Measurements from ENCODE around the gene VENTX. TPM values are rescaled to one million over a fixed set of nuclear protein-coding genes. Genes with fewer than 3 reads are reported as not detected.

The VENTX gene
- total RNA-seq, 1 experiment from 2014 or later, result not detected

DNA sequence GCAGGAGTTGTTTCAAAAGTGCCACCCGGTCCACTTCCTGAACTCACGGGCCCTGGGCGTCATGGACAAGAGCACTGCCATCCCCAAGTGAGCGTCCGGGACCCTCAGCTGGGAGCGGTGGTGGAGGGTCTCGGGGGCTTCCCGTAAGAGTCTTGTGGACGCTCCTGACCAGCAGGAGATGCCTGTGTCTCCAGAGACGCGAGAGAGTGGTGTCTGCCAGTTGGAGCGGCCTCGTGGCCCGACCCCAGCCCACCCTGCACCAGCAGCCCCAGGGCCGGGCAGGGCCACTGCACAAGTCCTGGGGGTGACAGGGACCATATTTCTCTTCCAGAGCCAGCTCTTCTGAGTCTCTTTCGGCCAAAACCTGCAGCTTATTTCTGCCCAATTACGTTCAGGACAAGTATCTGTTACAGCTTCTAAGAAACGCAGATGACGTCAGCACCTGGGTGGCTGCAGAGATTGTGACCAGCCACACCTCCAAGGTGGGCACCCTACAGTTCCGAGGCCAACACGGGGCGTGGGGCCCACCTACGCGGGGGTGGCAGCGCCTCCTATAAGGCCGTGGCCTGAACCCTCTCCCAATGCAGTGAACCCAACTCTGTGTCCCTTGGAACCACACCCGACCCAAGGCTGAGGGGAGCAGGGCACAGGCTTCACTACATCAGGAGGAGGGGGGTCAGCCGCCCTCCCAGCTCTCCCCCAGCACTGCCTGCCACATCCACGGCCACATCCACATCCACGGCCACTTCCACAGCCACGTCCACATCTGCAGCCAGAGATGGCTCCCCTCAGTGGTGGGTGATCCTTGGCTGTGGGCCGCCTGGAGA is 23.8 kb upstream of the VENTX start (continued):
- no peak for TF ChIP-seq ELF1 (IDR thresholded peaks at IDR 0.05; ENCODE audit: borderline replicate concordance, low read depth)
- no peak for TF ChIP-seq CBX3 (IDR thresholded peaks at IDR 0.05; ENCODE audit: low read depth)
- TF ChIP-seq JUND (IDR thresholded peaks at IDR 0.05), result no peak
- TF ChIP-seq, protein P1, sequence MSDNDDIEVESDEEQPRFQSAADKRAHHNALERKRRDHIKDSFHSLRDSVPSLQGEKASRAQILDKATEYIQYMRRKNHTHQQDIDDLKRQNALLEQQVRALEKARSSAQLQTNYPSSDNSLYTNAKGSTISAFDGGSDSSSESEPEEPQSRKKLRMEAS (IDR thresholded peaks at IDR 0.05), result no peak
- TF ChIP-seq CEBPB (IDR thresholded peaks at IDR 0.05; ENCODE audit: low read depth), result no peak

DNA sequence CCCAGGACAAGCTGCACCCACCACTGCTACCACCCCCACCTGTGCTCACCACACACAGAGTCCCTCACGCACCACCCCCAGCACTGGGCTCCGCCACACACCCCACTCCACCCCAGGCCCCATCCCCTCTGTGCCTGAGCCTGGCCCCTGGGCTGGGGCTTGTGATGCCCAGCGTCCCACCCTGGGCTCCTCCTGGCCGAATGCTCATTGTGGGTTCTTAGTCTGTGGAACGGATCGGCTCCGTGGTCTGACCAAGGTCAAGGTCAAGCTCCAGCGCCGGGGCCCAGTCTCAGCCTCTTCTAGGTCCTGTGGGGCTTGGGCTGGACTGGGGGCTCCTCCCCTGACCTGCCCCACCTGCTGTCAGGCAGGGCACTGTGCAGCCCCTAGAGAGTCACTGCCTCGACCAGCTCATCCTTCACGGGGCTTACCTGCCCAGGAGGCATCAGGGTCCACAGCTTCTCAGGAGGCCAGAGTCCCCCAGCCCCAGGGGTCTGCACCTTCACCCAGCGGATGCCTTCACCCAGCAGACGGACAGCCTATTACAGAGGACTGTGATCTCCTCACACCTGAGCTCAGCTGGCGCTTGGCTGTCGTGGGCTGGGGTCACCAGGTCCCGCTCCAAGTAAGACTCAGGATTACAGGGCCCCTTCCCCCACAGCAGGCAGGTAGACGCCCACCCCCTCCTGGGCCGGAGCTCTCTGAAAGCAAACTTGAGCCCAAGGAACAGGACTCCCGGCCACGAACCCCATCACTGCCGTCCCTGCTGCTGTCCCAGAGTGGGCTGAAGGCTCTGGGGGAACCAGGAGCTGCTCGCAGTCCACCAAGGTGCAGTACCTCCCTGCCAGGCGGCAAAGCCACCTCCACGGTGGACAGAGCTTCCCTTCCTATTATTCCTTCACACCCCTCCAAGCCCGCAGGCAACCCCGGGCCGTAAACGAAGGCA is 22.9 kb upstream of the VENTX start:
- H3K4me2 ChIP-seq (ENCODE audit: low read length), result no peak overlapping the region
- DNase-seq (ENCODE audit: low read depth, low spot score) (no peak), ATAC-seq (no peak)
- H3K36me3 ChIP-seq (ENCODE audit: control insufficient read depth in 1 of 2, insufficient read depth in 2 of 2, low read length in 2 of 2), result no peaks in the 10 kb centered on the region
- ChIA-PET POLR2A (no interaction called here), CTCF (no interaction called here), RAD21 (ENCODE audit: low non-redundant PET in 1 of 2, low total read pairs in 2 of 2, uncharacterized antibody in 2 of 2, unreplicated experiment in 2 of 2) (no interaction called here)
- H3K9ac ChIP-seq (ENCODE audit: low read length), result no peak overlapping the region
- no peaks in the 10 kb centered on the region for H3K27me3 ChIP-seq (ENCODE audit: insufficient read depth, low read length)
- H3K9me2 ChIP-seq (ENCODE audit: insufficient read depth), result no peaks in the 10 kb centered on the region
- H3K4me1 ChIP-seq (ENCODE audit: control insufficient read depth in 1 of 2, insufficient read depth in 2 of 2, low read length in 2 of 2), result no peaks in the 10 kb centered on the region
- H3K9me3 ChIP-seq (ENCODE audit: control insufficient read depth in 1 of 2, insufficient read depth in 1 of 2, low read depth in 1 of 2, low read length in 2 of 2), result no peaks in the 10 kb centered on the region
- no peak for TF ChIP-seq YY1 (IDR thresholded peaks at IDR 0.05; ENCODE audit: extremely low read depth, insufficient replicate concordance, low read depth, low read length)
- TF ChIP-seq ZFX (IDR thresholded peaks at IDR 0.05), result no peak
- TF ChIP-seq, protein P2, sequence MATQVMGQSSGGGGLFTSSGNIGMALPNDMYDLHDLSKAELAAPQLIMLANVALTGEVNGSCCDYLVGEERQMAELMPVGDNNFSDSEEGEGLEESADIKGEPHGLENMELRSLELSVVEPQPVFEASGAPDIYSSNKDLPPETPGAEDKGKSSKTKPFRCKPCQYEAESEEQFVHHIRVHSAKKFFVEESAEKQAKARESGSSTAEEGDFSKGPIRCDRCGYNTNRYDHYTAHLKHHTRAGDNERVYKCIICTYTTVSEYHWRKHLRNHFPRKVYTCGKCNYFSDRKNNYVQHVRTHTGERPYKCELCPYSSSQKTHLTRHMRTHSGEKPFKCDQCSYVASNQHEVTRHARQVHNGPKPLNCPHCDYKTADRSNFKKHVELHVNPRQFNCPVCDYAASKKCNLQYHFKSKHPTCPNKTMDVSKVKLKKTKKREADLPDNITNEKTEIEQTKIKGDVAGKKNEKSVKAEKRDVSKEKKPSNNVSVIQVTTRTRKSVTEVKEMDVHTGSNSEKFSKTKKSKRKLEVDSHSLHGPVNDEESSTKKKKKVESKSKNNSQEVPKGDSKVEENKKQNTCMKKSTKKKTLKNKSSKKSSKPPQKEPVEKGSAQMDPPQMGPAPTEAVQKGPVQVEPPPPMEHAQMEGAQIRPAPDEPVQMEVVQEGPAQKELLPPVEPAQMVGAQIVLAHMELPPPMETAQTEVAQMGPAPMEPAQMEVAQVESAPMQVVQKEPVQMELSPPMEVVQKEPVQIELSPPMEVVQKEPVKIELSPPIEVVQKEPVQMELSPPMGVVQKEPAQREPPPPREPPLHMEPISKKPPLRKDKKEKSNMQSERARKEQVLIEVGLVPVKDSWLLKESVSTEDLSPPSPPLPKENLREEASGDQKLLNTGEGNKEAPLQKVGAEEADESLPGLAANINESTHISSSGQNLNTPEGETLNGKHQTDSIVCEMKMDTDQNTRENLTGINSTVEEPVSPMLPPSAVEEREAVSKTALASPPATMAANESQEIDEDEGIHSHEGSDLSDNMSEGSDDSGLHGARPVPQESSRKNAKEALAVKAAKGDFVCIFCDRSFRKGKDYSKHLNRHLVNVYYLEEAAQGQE (IDR thresholded peaks at IDR 0.05; ENCODE audit: low read depth), result no peak
- TF ChIP-seq SIN3A (IDR thresholded peaks at IDR 0.05; ENCODE audit: low read depth), result no peak
- no peak for TF ChIP-seq FOSL1 (IDR thresholded peaks at IDR 0.05; ENCODE audit: low read depth)
- no peak for TF ChIP-seq EGR1 (IDR thresholded peaks at IDR 0.05; ENCODE audit: low read depth)
- no peak for TF ChIP-seq CEBPB (IDR thresholded peaks at IDR 0.05; ENCODE audit: low read depth)
- no peak for TF ChIP-seq TCF7L2 (IDR thresholded peaks at IDR 0.05; ENCODE audit: borderline replicate concordance, extremely low read depth, insufficient read depth, insufficient read length)
- TF ChIP-seq, protein P3, sequence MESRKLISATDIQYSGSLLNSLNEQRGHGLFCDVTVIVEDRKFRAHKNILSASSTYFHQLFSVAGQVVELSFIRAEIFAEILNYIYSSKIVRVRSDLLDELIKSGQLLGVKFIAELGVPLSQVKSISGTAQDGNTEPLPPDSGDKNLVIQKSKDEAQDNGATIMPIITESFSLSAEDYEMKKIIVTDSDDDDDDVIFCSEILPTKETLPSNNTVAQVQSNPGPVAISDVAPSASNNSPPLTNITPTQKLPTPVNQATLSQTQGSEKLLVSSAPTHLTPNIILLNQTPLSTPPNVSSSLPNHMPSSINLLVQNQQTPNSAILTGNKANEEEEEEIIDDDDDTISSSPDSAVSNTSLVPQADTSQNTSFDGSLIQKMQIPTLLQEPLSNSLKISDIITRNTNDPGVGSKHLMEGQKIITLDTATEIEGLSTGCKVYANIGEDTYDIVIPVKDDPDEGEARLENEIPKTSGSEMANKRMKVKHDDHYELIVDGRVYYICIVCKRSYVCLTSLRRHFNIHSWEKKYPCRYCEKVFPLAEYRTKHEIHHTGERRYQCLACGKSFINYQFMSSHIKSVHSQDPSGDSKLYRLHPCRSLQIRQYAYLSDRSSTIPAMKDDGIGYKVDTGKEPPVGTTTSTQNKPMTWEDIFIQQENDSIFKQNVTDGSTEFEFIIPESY (IDR thresholded peaks at IDR 0.05; ENCODE audit: extremely low read depth, insufficient replicate concordance, low read length), result no peak
- TF ChIP-seq POLR2A (IDR thresholded peaks at IDR 0.05; ENCODE audit: borderline replicate concordance, extremely low read depth, insufficient read depth, insufficient read length), result no peak
- TF ChIP-seq, protein P4, sequence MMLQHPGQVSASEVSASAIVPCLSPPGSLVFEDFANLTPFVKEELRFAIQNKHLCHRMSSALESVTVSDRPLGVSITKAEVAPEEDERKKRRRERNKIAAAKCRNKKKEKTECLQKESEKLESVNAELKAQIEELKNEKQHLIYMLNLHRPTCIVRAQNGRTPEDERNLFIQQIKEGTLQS (IDR thresholded peaks at IDR 0.05), result no peak
- TF ChIP-seq SRF (IDR thresholded peaks at IDR 0.05; ENCODE audit: low read depth), result no peak
- no peak for TF ChIP-seq EZH2 (IDR thresholded peaks at IDR 0.05)
- TF ChIP-seq, protein P1 (IDR thresholded peaks at IDR 0.05), result no peak
- no peaks in the 10 kb centered on the region for H3K79me2 ChIP-seq (ENCODE audit: insufficient read depth, low read length)
- no peak overlapping the region for H3K4me3 ChIP-seq (replicated peaks in 1 of 2; ENCODE audit: low read depth in 1 of 2, low read length in 2 of 2)
- no peak overlapping the region for H3K27ac ChIP-seq (ENCODE audit: low read depth, low read length)
- H2AFZ ChIP-seq (ENCODE audit: low read depth, low read length, poor library complexity, severe bottlenecking), result no peak overlapping the region
- BruUV-seq (replicated peaks), result no TSS peak
- intact Hi-C loops (cut with micrococcal nuclease), result no loop called here
- no peaks in the 10 kb centered on the region for H4K20me1 ChIP-seq (ENCODE audit: insufficient read depth)

Data from HCT116 (cell line).